PC-3 (cell line): Measurements from ENCODE around the gene MAP3K5. TPM values are rescaled to one million over a fixed set of nuclear protein-coding genes. Genes with fewer than 3 reads are reported as not detected.

Experiments used
- ATAC-seq: fragments of 200-7000 bp; cut with Tn5 transposase; 2 replicates; pipeline ENCODE4 v1.9.1; 2020; ENCODE audit warnings: mild to moderate bottlenecking, moderate library complexity
- BruUV-seq: library from RNA; stranded (reverse); fragments of 400-500 nt; replicated peaks from 2 replicates; lab custom pipeline; 2021; lab: Mats Ljungman, UMichigan
- CTCF ChIA-PET: fragments of 300-600 bp; sonication (Branson Sonifier 250); formaldehyde crosslinking; loops from one replicate; lab custom pipeline; 2022; ENCODE audit warnings: antibody characterized with exemption; lab: Charles Lee
- POLR2A ChIA-PET: fragments of 300-600 bp; sonication (Branson Sonifier 250); formaldehyde crosslinking; loops from one replicate; lab custom pipeline; 2022; ENCODE audit warnings: antibody characterized with exemption; ENCODE audit not compliant: unreplicated experiment; lab: Charles Lee
- DNase-seq: peaks from one replicate; pipeline ENCODE4 v3.0.0-alpha.2; 2015
- H2AFZ ChIP-seq: fragments of 300-600 bp; sonication (generic); 2 replicates; pipeline ENCODE4 v1.6.0; 2016; ENCODE audit warnings: antibody characterized with exemption, low read length
- H3F3A ChIP-seq: fragments of 300-600 bp; sonication (generic); one replicate; pipeline ENCODE4 v1.6.0; 2017; ENCODE audit warnings: antibody characterized with exemption, low read length, control low read depth, mild to moderate bottlenecking; ENCODE audit not compliant: unreplicated experiment
- H3K27ac ChIP-seq: fragments of 300-600 bp; sonication (generic); 2 replicates; pipeline ENCODE4 v1.5.1; 2016; ENCODE audit warnings: mild to moderate bottlenecking, low read length
- H3K27me3 ChIP-seq: fragments of 300-600 bp; sonication (generic); 2 replicates; pipeline ENCODE4 v1.6.1; 2016; ENCODE audit warnings: low read length, mixed read lengths
- H3K36me3 ChIP-seq: fragments of 300-600 bp; sonication (generic); 2 replicates; pipeline ENCODE4 v1.6.1; 2016; ENCODE audit warnings: low read depth, mixed run types, low read length, mixed read lengths
- H3K4me1 ChIP-seq: fragments of 300-600 bp; sonication (generic); 2 replicates; pipeline ENCODE4 v1.5.1; 2016; ENCODE audit warnings: low read length; ENCODE audit not compliant: insufficient read depth
- H3K4me2 ChIP-seq: fragments of 300-600 bp; sonication (generic); 2 replicates; pipeline ENCODE4 v1.6.0; 2016; ENCODE audit warnings: low read length
- H3K4me3 ChIP-seq: fragments of 300-600 bp; sonication (generic); 2 replicates; pipeline ENCODE4 v1.5.1; 2016; ENCODE audit warnings: mild to moderate bottlenecking, low read length, mixed read lengths
- H3K79me2 ChIP-seq: fragments of 300-600 bp; sonication (generic); 2 replicates; pipeline ENCODE4 v1.6.1; 2017; ENCODE audit warnings: low read length, mixed read lengths
- H3K9ac ChIP-seq: fragments of 300-600 bp; sonication (generic); 2 replicates; pipeline ENCODE4 v1.6.0; 2016; ENCODE audit warnings: mild to moderate bottlenecking, low read length
- H3K9me2 ChIP-seq: fragments of 300-600 bp; sonication (generic); replicated peaks from 2 replicates; pipeline ENCODE4 v1.6.1; 2016; ENCODE audit warnings: mixed run types, low read length, mixed read lengths
- H3K9me3 ChIP-seq: fragments of 300-600 bp; sonication (generic); 2 replicates; pipeline ENCODE4 v1.6.1; 2016; ENCODE audit warnings: low read length, mixed read lengths
- H4K20me1 ChIP-seq: fragments of 300-600 bp; sonication (generic); 2 replicates; pipeline ENCODE4 v1.6.1; 2016; ENCODE audit warnings: low read length, mixed read lengths
- CTCF ChIP-seq: fragments of 300-600 bp; sonication (generic); conservative IDR thresholded peaks from 2 replicates; pipeline ENCODE4 v1.5.1; 2017; ENCODE audit warnings: antibody characterized with exemption, low read depth, mild to moderate bottlenecking, low read length
- EZH2 ChIP-seq: fragments of 300-600 bp; sonication (generic); IDR thresholded peaks from one replicate; pipeline ENCODE4 v1.6.1; 2017; ENCODE audit warnings: antibody characterized with exemption, mild to moderate bottlenecking, low read length; ENCODE audit not compliant: unreplicated experiment
- EZH2phosphoT487 ChIP-seq: fragments of 300-600 bp; sonication (generic); IDR thresholded peaks from 2 replicates; pipeline ENCODE4 v1.6.1; 2018; ENCODE audit warnings: mild to moderate bottlenecking, antibody characterized with exemption, low read length, borderline replicate concordance
- intact Hi-C: fragments of 100-400 bp; cut with micrococcal nuclease; formaldehyde crosslinking; loops from 2 replicates; pipeline ENCODE4 v1.9.0; 2023
- total RNA-seq: library from RNA; depleted of rRNA; stranded (reverse); fragments of >200 nt; gene quantifications from 2 replicates; pipeline ENCODE4 v1.2.3, GENCODE V29; 2014

The MAP3K5 gene
- total RNA-seq, 1 experiment from 2014 or later, result 4.3 TPM

GRCh38 chr6:136751991-136752390 lies 40.3 kb downstream of the MAP3K5 start:
- Histone ChIP-seq H3K9me3 (no peaks in the 10 kb centered on the region), H3K36me3 (no peaks in the 10 kb centered on the region), H3K9ac (no peak overlapping the region), H3K27me3 (no peaks in the 10 kb centered on the region), H3K79me2 (no peaks in the 10 kb centered on the region), H3K4me3 (no peak overlapping the region), H2AFZ (no peak overlapping the region), H3K27ac (no peak overlapping the region), H4K20me1 (no peaks in the 10 kb centered on the region), H3K4me1 (no peaks in the 10 kb centered on the region), H3K4me2 (no peak overlapping the region), H3F3A (no peaks in the 10 kb centered on the region), H3K9me2 (no peaks in the 10 kb centered on the region)
- intact Hi-C loops, result no loop called here
- no peak for DNase-seq
- TF ChIP-seq EZH2phosphoT487, result no peak
- TF ChIP-seq CTCF, result no peak
- TF ChIP-seq EZH2, result no peak
- no peak for ATAC-seq
- CTCF ChIA-PET, result no interaction called here
- POLR2A ChIA-PET, result no interaction called here
- no TSS peak for BruUV-seq

GRCh38 chr6:136751522-136751956 lies 40.7 kb downstream of the MAP3K5 start:
- POLR2A ChIA-PET, result no interaction called here
- CTCF ChIA-PET, result no interaction called here
- H2AFZ ChIP-seq, result no peak overlapping the region
- TF ChIP-seq EZH2phosphoT487, result no peak
- no peak for TF ChIP-seq CTCF
- no peak for TF ChIP-seq EZH2
- no peaks in the 10 kb centered on the region for H3K27me3 ChIP-seq
- no peak overlapping the region for H3K27ac ChIP-seq
- H3K9ac ChIP-seq, result no peak overlapping the region
- ATAC-seq (no peak), DNase-seq (no peak)
- H3F3A ChIP-seq, result no peaks in the 10 kb centered on the region
- H3K9me3 ChIP-seq, result no peaks in the 10 kb centered on the region
- H3K36me3 ChIP-seq, result no peaks in the 10 kb centered on the region
- intact Hi-C loops, result no loop called here
- no peaks in the 10 kb centered on the region for H3K9me2 ChIP-seq
- no peaks in the 10 kb centered on the region for H3K4me1 ChIP-seq
- no peak overlapping the region for H3K4me2 ChIP-seq
- H3K79me2 ChIP-seq, result no peaks in the 10 kb centered on the region
- no peak overlapping the region for H3K4me3 ChIP-seq
- BruUV-seq, result no TSS peak
- H4K20me1 ChIP-seq, result no peaks in the 10 kb centered on the region

GRCh38 chr6:136750696-136751521 lies 41.4 kb downstream of the MAP3K5 start:
- Histone ChIP-seq H3K36me3 (no peaks in the 10 kb centered on the region), H4K20me1 (no peaks in the 10 kb centered on the region), H3F3A (no peaks in the 10 kb centered on the region), H2AFZ (no peak overlapping the region), H3K4me3 (no peak overlapping the region), H3K4me1 (no peaks in the 10 kb centered on the region), H3K79me2 (no peaks in the 10 kb centered on the region), H3K9ac (no peak overlapping the region), H3K4me2 (no peak overlapping the region), H3K27me3 (no peaks in the 10 kb centered on the region), H3K27ac (no peak overlapping the region), H3K9me3 (no peaks in the 10 kb centered on the region), H3K9me2 (no peaks in the 10 kb centered on the region)
- TF ChIP-seq CTCF, result no peak
- no peak for TF ChIP-seq EZH2phosphoT487
- TF ChIP-seq EZH2, result no peak
- POLR2A ChIA-PET, result no interaction called here
- ATAC-seq (no peak), DNase-seq (no peak)
- BruUV-seq, result no TSS peak
- intact Hi-C loops, result no loop called here
- CTCF ChIA-PET, result no interaction called here
